Activated T-cell treated with anti-CD3 and anti-CD28 coated beads for 4 hours (primary cell): ENCODE data around the gene ADAMTS1.

Source experiments
- DNase-seq: peaks from one replicate; pipeline ENCODE4 v3.0.0-alpha.2; 2020

The ADAMTS1 gene

GRCh38 chr21:26811482-26811881 lies 33.7 kb downstream of the ADAMTS1 start:
- DNase-seq = no peak

GRCh38 chr21:26810676-26811415 lies 34.4 kb downstream of the ADAMTS1 start:
- DNase-seq = no peak

- DNase-seq = no peak
Observed at GRCh38 chr21:26810266-26810665, 34.9 kb downstream of the ADAMTS1 start.

- no peak for DNase-seq
Observed at GRCh38 chr21:26809745-26810144, 35.5 kb downstream of the ADAMTS1 start.

- DNase-seq = no peak
Observed at GRCh38 chr21:26806801-26807295, 38.4 kb downstream of the ADAMTS1 start.

- DNase-seq = no peak
Observed at GRCh38 chr21:26804895-26805609, 40.2 kb downstream of the ADAMTS1 start.

- no peak for DNase-seq
Observed at GRCh38 chr21:26801498-26801897, 43.7 kb downstream of the ADAMTS1 start.

GRCh38 chr21:26800970-26801431 lies 44.2 kb downstream of the ADAMTS1 start:
- DNase-seq = no peak

- DNase-seq = no peak
Observed at GRCh38 chr21:26800455-26800854, 44.8 kb downstream of the ADAMTS1 start.

GRCh38 chr21:26800001-26800400 lies 45.2 kb downstream of the ADAMTS1 start:
- DNase-seq = no peak

GRCh38 chr21:26798856-26799751 lies 46.1 kb downstream of the ADAMTS1 start:
- DNase-seq = no peak

- DNase-seq = no peak
Observed at GRCh38 chr21:26797878-26798456, 47.2 kb downstream of the ADAMTS1 start.

- no peak for DNase-seq
Observed at GRCh38 chr21:26795866-26796329, 49.3 kb downstream of the ADAMTS1 start.

- DNase-seq = no peak
Observed at GRCh38 chr21:26795412-26795805, 49.8 kb downstream of the ADAMTS1 start.

GRCh38 chr21:26794597-26795411 lies 50.4 kb downstream of the ADAMTS1 start:
- DNase-seq = no peak

GRCh38 chr21:26790296-26790695 lies 54.9 kb downstream of the ADAMTS1 start:
- DNase-seq = no peak

GRCh38 chr21:26788790-26789189 lies 56.4 kb downstream of the ADAMTS1 start:
- DNase-seq = no peak
